Measurements from ENCODE around the gene HIVEP3.

HIVEP3 gene

GRCh38 chr1:41546833-41547135 is 371.9 kb downstream of the HIVEP3 start:
- H3K4me3 ChIP-seq (ENCODE audit: low read length), result no peak overlapping the region
- no peak for DNase-seq (ENCODE audit: low read depth)
- no peak for TF ChIP-seq CTCF (conservative IDR thresholded peaks at IDR 0.05; ENCODE audit: low read depth, low read length)

GRCh38 chr1:41545996-41546832 is 372.5 kb downstream of the HIVEP3 start:
- H3K4me3 ChIP-seq (ENCODE audit: low read length), result no peak overlapping the region
- DNase-seq (ENCODE audit: low read depth), result no peak
- TF ChIP-seq CTCF (conservative IDR thresholded peaks at IDR 0.05; ENCODE audit: low read depth, low read length), result no peak

DNA sequence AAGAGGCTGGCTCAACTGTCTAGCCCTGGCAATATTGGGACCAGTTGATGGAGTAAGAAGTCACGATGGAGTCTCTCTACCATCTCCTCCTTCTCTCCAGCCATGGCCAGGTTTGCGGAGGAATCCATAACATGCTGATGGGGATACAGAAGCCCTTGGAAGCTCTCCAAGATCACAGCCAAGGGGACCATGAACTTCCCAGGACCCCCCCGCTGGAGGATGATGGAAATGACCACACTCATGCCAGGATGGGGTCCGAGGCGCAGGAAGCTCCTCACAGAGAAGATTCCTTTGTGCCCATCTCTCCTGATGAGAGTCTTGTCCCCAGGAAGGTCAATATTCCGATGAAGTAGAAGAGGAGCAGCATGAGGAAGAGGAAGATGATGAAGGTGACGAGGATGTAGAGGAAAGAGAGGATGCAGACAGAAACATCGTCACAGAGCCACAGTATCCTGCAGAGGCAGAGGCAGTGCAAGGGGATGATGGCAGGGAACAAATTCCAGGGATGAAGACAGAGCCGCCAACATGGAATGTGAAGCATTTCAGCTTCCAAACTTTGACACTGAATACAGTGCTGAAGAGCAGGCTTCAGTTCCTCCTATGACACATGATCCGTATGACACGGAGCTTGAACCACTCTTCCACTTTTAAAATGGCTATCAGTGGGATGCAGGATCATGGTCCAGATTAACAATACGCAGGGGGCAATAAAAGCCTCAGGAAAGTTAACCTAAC is 376.4 kb downstream of the HIVEP3 start:
- no peak overlapping the region for H3K4me3 ChIP-seq (ENCODE audit: low read length)
- no peak for TF ChIP-seq CTCF (conservative IDR thresholded peaks at IDR 0.05; ENCODE audit: low read depth, low read length)
- DNase-seq (ENCODE audit: low read depth), result no peak

- H3K4me3 ChIP-seq (ENCODE audit: low read length), result no peak overlapping the region
These were observed 377.1 kb downstream of the HIVEP3 start for GRCh38 chr1:41541592-41541952.

DNA sequence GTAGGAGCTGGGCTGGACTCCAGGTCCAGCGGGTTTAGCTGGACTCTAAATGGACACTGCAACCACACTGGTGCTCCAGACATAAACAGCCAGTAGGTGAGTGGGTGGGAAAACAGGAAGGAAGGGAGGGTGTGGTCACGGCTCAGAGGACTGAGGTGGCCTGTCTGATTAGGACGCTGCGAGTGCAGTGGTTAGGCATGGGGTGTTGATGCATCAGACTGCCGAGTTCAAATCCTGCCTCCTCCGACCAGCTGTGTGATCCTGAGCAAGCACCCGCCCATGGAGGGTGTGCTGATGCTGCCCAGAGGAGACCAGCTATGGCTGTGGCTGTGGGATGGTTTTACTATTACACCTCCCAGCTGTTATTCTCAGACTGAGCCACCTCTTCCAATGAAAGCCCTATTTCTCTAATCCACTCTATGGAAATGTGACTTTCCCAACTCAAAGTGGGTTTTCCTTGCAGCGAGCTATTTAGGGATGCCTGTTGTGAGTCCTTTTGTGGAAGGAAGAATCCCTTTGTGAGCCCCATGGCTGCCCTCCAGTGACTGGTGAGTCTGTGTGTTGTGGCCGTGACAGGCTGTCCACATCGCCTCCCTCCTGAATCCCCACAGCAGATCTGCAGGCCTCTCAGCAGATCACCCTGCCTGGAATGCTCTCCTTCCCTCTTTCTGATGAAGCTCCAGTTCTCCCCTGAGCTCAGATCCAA is 377.7 kb downstream of the HIVEP3 start:
- DNase-seq (ENCODE audit: low read depth), result no peak
- TF ChIP-seq CTCF (conservative IDR thresholded peaks at IDR 0.05; ENCODE audit: low read depth, low read length), result no peak
- no peak overlapping the region for H3K4me3 ChIP-seq (ENCODE audit: low read length)

More at GRCh38 chr1:41541592-41541952, 377.1 kb downstream of the HIVEP3 start:
- TF ChIP-seq CTCF (conservative IDR thresholded peaks at IDR 0.05; ENCODE audit: low read depth, low read length), result no peak
- no peak for DNase-seq (ENCODE audit: low read depth)

- no peak for DNase-seq (ENCODE audit: low read depth)
- H3K4me3 ChIP-seq (ENCODE audit: low read length), result no peak overlapping the region
- TF ChIP-seq CTCF (conservative IDR thresholded peaks at IDR 0.05; ENCODE audit: low read depth, low read length), result no peak
These were observed 378.7 kb downstream of the HIVEP3 start for GRCh38 chr1:41539999-41540398.

All from retinal pigment epithelial cell (primary cell).